Trophoblast cell (in vitro differentiated cells and primary cell): Measurements from ENCODE around the gene TTC23L.

Experiments used
- DNase-seq, 2 donors: peaks; one replicate each; pipeline ENCODE4 v3.0.0-alpha.2; 2016
- H2AFZ ChIP-seq: 2 replicates; pipeline ENCODE4 v1.6.1; 2013; ENCODE audit warnings: low read length, moderate library complexity, mild to moderate bottlenecking; ENCODE audit not compliant: insufficient read depth, poor library complexity
- H2AK5ac ChIP-seq: 2 replicates; pipeline ENCODE4 v1.6.1; 2013; ENCODE audit warnings: mild to moderate bottlenecking, low read length
- H2BK120ac ChIP-seq: 2 replicates; pipeline ENCODE4 v1.6.1; 2013; ENCODE audit warnings: low read length, mild to moderate bottlenecking, moderate library complexity; ENCODE audit not compliant: insufficient read depth, poor library complexity
- H2BK12ac ChIP-seq: 2 replicates; pipeline ENCODE4 v1.6.1; 2013; ENCODE audit warnings: mild to moderate bottlenecking, low read length, moderate library complexity
- H2BK5ac ChIP-seq: 2 replicates; pipeline ENCODE4 v1.6.1; 2013; ENCODE audit warnings: low read length, low read depth, moderate library complexity, mild to moderate bottlenecking; ENCODE audit not compliant: poor library complexity
- H3K14ac ChIP-seq: 2 replicates; pipeline ENCODE4 v1.6.1; 2013; ENCODE audit warnings: mild to moderate bottlenecking, low read length
- H3K18ac ChIP-seq: 2 replicates; pipeline ENCODE4 v1.6.1; 2013; ENCODE audit warnings: mild to moderate bottlenecking, low read length
- H3K23ac ChIP-seq: 2 replicates; pipeline ENCODE4 v1.6.1; 2013; ENCODE audit warnings: low read length
- H3K27ac ChIP-seq: 2 replicates; pipeline ENCODE4 v1.5.1; 2013; ENCODE audit warnings: low read depth, mild to moderate bottlenecking, inconsistent platforms, low read length, moderate library complexity
- H3K27me3 ChIP-seq: 2 replicates; pipeline ENCODE4 v1.6.1; 2013; ENCODE audit warnings: inconsistent platforms, mild to moderate bottlenecking, low read length, moderate library complexity; ENCODE audit not compliant: insufficient read depth
- H3K36me3 ChIP-seq, 2 experiments: 1 replicate in 1 of 2; 2 replicates in 1 of 2; pipeline ENCODE4 v1.6.1; 2013; ENCODE audit warnings: low read length in 2 of 2, mild to moderate bottlenecking in 2 of 2, moderate library complexity in 1 of 2; ENCODE audit not compliant: insufficient read depth in 2 of 2, control insufficient read depth in 1 of 2
- H3K4ac ChIP-seq: 2 replicates; pipeline ENCODE4 v1.6.1; 2013; ENCODE audit warnings: low read depth, mild to moderate bottlenecking, low read length, moderate library complexity
- H3K4me1 ChIP-seq, 2 experiments: 1 replicate in 1 of 2; 2 replicates in 1 of 2; pipeline ENCODE4 v1.6.1; 2013; ENCODE audit warnings: low read length in 2 of 2, mild to moderate bottlenecking in 2 of 2, moderate library complexity in 1 of 2; ENCODE audit not compliant: insufficient read depth in 2 of 2, control insufficient read depth in 1 of 2
- H3K4me2 ChIP-seq: 2 replicates; pipeline ENCODE4 v1.6.1; 2013; ENCODE audit warnings: inconsistent platforms, mild to moderate bottlenecking, low read length, moderate library complexity
- H3K4me3 ChIP-seq: 2 replicates; pipeline ENCODE4 v1.5.1; 2013; ENCODE audit warnings: mild to moderate bottlenecking, low read depth, low read length, inconsistent platforms
- H3K79me1 ChIP-seq: one replicate; pipeline ENCODE4 v1.6.1; 2013; ENCODE audit warnings: low read length
- H3K79me2 ChIP-seq: 2 replicates; pipeline ENCODE4 v1.6.1; 2013; ENCODE audit warnings: low read length, mild to moderate bottlenecking; ENCODE audit not compliant: control insufficient read depth, insufficient read depth, poor library complexity
- H3K9ac ChIP-seq: 2 replicates; pipeline ENCODE4 v1.6.1; 2013; ENCODE audit warnings: mild to moderate bottlenecking, low read length
- H3K9me3 ChIP-seq: 2 replicates; pipeline ENCODE4 v1.6.1; 2013; ENCODE audit warnings: low read depth, mild to moderate bottlenecking, control low read depth, inconsistent platforms, low read length; ENCODE audit not compliant: insufficient read depth
- H4K12ac ChIP-seq: 2 replicates; pipeline ENCODE4 v1.6.1; 2013; ENCODE audit warnings: low read depth, mild to moderate bottlenecking, low read length, moderate library complexity
- H4K8ac ChIP-seq: 2 replicates; pipeline ENCODE4 v1.6.1; 2013; ENCODE audit warnings: low read depth, mild to moderate bottlenecking, low read length, moderate library complexity
- H4K91ac ChIP-seq: one replicate; pipeline ENCODE4 v1.6.1; 2013; ENCODE audit warnings: low read depth, mild to moderate bottlenecking, low read length, moderate library complexity
- WGBS: extraction: QIAGEN DNeasy Blood & Tissue Kit; methylation state at CpG from one replicate; pipeline ENCODE4 v1.1.7; 2013; ENCODE audit warnings: missing lambda C conversion rate; ENCODE audit not compliant: insufficient read length, insufficient coverage; ENCODE audit errors: extremely low coverage; 5-methylcytosine and 5-hydroxymethylcytosine counted together

TTC23L gene

DNA sequence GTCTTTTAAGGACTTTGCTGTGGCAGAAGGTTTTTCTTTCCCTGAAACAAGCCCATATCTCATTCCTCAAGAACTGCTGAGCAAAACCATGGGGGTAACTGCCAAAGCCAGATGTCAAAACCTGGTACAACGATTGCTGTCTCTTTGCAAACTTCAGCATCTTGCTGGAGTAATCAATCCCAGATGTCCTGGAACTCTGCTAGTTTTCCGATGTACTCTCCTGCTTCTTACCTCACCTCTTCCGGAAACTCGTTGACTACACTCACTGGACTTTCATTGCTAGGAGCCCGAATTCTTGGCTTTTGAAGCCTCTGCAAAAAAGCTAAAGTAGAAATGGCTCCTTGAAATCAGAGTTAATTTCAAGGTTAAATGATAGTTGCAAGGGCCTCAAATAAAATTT is 53.0 kb downstream of the TTC23L start:
- Histone ChIP-seq H2BK12ac (no peak overlapping the region), H2BK120ac (no peak overlapping the region), H3K36me3 (no peaks in the 10 kb centered on the region), H3K27me3 (no peaks in the 10 kb centered on the region), H3K9me3 (no peaks in the 10 kb centered on the region), H3K79me2 (no peaks in the 10 kb centered on the region), H3K4me2 (no peak overlapping the region), H4K91ac (no peak overlapping the region), H3K4me1 (peaks cover 0 to 4% of the 10 kb centered on the region in 2 experiments), H3K9ac (no peak overlapping the region), H3K79me1 (no peaks in the 10 kb centered on the region), H2AK5ac (no peak overlapping the region), H3K4ac (no peak overlapping the region), H2AFZ (no peak overlapping the region), H3K23ac (no peak overlapping the region), H4K12ac (peak overlapping the region; percentile 24), H3K18ac (no peak overlapping the region), H3K4me3 (no peak overlapping the region), H3K14ac (peak overlapping the region; percentile 47), H2BK5ac (no peak overlapping the region), H4K8ac (no peak overlapping the region), H3K27ac (no peak overlapping the region)
- DNase-seq: no peak
- no CpG with 5 or more reads among the region's 5 CpGs for WGBS

DNA sequence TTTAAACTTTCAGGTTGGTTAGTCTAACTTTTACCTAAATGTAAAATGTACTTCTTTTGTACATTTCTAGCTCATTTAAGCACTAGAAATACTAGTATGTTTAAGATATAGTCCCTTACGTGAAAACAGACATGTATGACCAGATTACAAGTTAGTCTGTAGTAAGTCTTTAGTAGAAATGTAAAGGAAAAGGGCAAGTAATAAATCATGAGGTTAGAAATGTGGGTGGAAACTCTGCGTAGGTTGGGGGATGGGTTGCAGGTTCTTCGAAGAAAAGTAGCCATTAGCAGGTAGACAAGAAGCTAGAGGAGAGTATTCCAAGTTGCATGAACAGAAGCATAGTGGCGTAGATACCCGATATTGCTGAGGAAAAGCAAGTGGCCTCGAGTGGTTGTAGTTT is 53.5 kb downstream of the TTC23L start:
- no peak overlapping the region for H3K14ac ChIP-seq
- H2AFZ ChIP-seq: no peak overlapping the region
- H2BK5ac ChIP-seq: no peak overlapping the region
- no peak overlapping the region for H3K4ac ChIP-seq
- H3K4me3 ChIP-seq: no peak overlapping the region
- H3K18ac ChIP-seq: no peak overlapping the region
- no peaks in the 10 kb centered on the region for H3K9me3 ChIP-seq
- H3K4me2 ChIP-seq: no peak overlapping the region
- H4K12ac ChIP-seq: no peak overlapping the region
- no peak overlapping the region for H3K23ac ChIP-seq
- no peak overlapping the region for H3K27ac ChIP-seq
- no peak overlapping the region for H3K9ac ChIP-seq
- no CpG with 5 or more reads among the region's 6 CpGs for WGBS
- DNase-seq: no peak
- H2AK5ac ChIP-seq: no peak overlapping the region
- H2BK12ac ChIP-seq: no peak overlapping the region
- no peaks in the 10 kb centered on the region for H3K79me1 ChIP-seq
- peaks cover 0 to 4% of the 10 kb centered on the region in 2 experiments for H3K4me1 ChIP-seq
- no peak overlapping the region for H4K8ac ChIP-seq
- no peak overlapping the region for H4K91ac ChIP-seq
- no peaks in the 10 kb centered on the region for H3K27me3 ChIP-seq
- H2BK120ac ChIP-seq: no peak overlapping the region
- H3K36me3 ChIP-seq: no peaks in the 10 kb centered on the region
- no peaks in the 10 kb centered on the region for H3K79me2 ChIP-seq

DNA sequence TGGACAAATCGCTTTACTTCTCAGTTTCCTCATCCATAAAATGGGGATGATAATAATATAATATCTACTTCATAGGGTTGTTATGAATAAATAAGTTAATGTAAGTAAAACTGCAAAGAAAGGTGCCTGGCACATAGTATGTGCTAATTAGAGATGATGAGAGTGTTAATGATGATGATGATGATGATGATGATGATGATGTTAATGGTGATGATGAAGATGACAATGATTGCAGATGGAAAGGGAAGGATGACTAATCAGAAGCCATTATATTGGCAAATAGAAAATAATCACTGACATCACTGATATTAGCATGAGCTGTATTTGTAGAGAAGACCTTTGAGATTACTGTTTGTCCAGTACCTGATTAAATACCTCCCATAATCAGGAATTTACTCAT is 55.8 kb downstream of the TTC23L start:
- H3K18ac ChIP-seq: no peak overlapping the region
- no peak overlapping the region for H2BK5ac ChIP-seq
- H3K9me3 ChIP-seq: no peaks in the 10 kb centered on the region
- H4K12ac ChIP-seq: no peak overlapping the region
- H3K4me3 ChIP-seq: no peak overlapping the region
- H2AK5ac ChIP-seq: no peak overlapping the region
- no peaks in the 10 kb centered on the region for H3K79me2 ChIP-seq
- no peak overlapping the region for H3K9ac ChIP-seq
- no peak overlapping the region for H3K27ac ChIP-seq
- no peaks in the 10 kb centered on the region for H3K36me3 ChIP-seq
- no peak overlapping the region for H4K91ac ChIP-seq
- H2BK120ac ChIP-seq: no peak overlapping the region
- no peaks in the 10 kb centered on the region for H3K27me3 ChIP-seq
- DNase-seq: no peak
- no peak overlapping the region for H4K8ac ChIP-seq
- H2BK12ac ChIP-seq: no peak overlapping the region
- H3K4ac ChIP-seq: no peak overlapping the region
- no CpG with 5 or more reads among the region's 1 CpG for WGBS
- H3K4me2 ChIP-seq: no peak overlapping the region
- no peak overlapping the region for H3K23ac ChIP-seq
- H3K4me1 ChIP-seq: peaks cover 0 to 6% of the 10 kb centered on the region in 2 experiments
- H2AFZ ChIP-seq: no peak overlapping the region
- H3K14ac ChIP-seq: no peak overlapping the region
- H3K79me1 ChIP-seq: no peaks in the 10 kb centered on the region

DNA sequence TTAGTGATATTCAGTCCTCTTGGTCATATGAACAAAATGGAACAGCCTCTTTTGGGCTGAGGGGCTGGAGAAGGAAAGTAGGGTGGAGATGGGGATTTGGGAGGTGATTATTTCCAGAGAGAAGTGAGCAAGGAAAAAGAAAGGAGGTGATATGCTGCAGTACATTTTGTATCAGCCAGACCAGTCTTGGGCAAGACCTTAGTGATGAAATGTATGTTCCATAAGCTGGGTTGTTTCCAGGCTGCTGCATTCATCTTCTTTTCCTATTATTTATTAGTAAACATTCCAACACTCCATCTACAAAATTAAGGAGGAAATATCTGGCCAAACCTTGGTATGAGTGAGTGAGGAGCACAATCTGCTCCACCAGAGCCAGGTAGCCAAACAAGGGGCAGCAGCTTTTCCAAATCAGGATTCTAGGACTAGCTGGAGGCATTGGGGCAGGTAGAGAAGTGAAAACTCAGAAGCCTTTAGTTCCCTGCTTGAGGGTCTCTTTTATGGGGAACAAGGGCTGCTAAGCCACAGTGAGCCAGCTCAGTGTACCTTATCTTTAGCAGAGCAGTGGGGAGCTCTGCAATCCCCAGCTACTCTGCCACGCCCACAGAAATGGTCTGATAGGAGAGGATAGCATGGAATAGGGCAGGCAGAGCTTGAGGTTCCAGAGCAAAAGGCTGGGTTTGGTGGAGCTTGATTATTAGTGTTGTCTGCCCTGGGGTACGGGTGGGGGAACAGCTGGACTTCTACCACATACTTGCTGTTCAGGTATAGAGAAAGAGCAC is 56.9 kb downstream of the TTC23L start:
- Histone ChIP-seq H2BK5ac (no peak overlapping the region), H2BK120ac (no peak overlapping the region), H3K79me2 (no peaks in the 10 kb centered on the region), H2AFZ (no peak overlapping the region), H3K23ac (no peak overlapping the region), H3K27ac (no peak overlapping the region), H2AK5ac (no peak overlapping the region), H3K4ac (no peak overlapping the region), H2BK12ac (no peak overlapping the region), H3K79me1 (no peaks in the 10 kb centered on the region), H4K8ac (no peak overlapping the region), H3K9me3 (no peaks in the 10 kb centered on the region), H3K14ac (no peak overlapping the region), H3K4me3 (no peak overlapping the region), H3K9ac (no peak overlapping the region), H3K36me3 (peaks cover 0 to 2% of the 10 kb centered on the region in 2 experiments), H3K4me1 (peaks cover 0 to 6% of the 10 kb centered on the region in 2 experiments), H3K4me2 (no peak overlapping the region), H4K12ac (no peak overlapping the region), H3K18ac (no peak overlapping the region), H3K27me3 (no peaks in the 10 kb centered on the region), H4K91ac (no peak overlapping the region)
- WGBS: no CpG with 5 or more reads among the region's 2 CpGs
- no peak for DNase-seq
